Glomerular endothelial cell (primary cell): ENCODE data around the gene P4HA3. TPM values are rescaled to one million over a fixed set of nuclear protein-coding genes. Genes with fewer than 3 reads are reported as not detected.
"Not testable (repeated sequence)": the region's sequence is repeated elsewhere in the genome, so short reads cannot be mapped to it uniquely, and the experiment has no call there.

Experiments
- DNase-seq: peaks from one replicate; pipeline ENCODE4 v3.0.0-alpha.2; 2011; ENCODE audit warnings: low read depth, low spot score; ENCODE audit errors: extremely low read depth
- total RNA-seq: library from RNA; depleted of rRNA; stranded (reverse); fragments of >200 nt; gene quantifications from 2 replicates; pipeline ENCODE4 v1.2.3, GENCODE V29; 2015

The P4HA3 gene
- total RNA-seq = 14.4 and 20.2 TPM in 2 replicates

GRCh38 chr11:74311352-74311926, at the start of gene P4HA3:
Gene P4HA3 (minus strand): TSS chr11:74311640. CDS start chr11:74311611, 29 bp downstream.
- no peak for DNase-seq

- no peak for DNase-seq
Observed at GRCh38 chr11:74357449-74357848, 46.0 kb upstream of the P4HA3 start.

GRCh38 chr11:74355626-74356025, 44.2 kb upstream of the P4HA3 start:
- DNase-seq = no peak

- DNase-seq = no peak
Observed at GRCh38 chr11:74354036-74354435, 42.6 kb upstream of the P4HA3 start.

GRCh38 chr11:74347381-74347780, 35.9 kb upstream of the P4HA3 start:
- DNase-seq = no peak

GRCh38 chr11:74345420-74345819, 34.0 kb upstream of the P4HA3 start:
- DNase-seq = no peak

GRCh38 chr11:74341921-74342320, 30.5 kb upstream of the P4HA3 start:
- DNase-seq = no peak

GRCh38 chr11:74339619-74340018, 28.2 kb upstream of the P4HA3 start:
- no peak for DNase-seq

GRCh38 chr11:74338963-74339362, 27.5 kb upstream of the P4HA3 start:
- no peak for DNase-seq

- no peak for DNase-seq
Observed at GRCh38 chr11:74333193-74333592, 21.8 kb upstream of the P4HA3 start.

GRCh38 chr11:74332291-74332690, 20.9 kb upstream of the P4HA3 start:
- no peak for DNase-seq

GRCh38 chr11:74331000-74331399, 19.6 kb upstream of the P4HA3 start:
- not testable (repeated sequence) for DNase-seq

- no peak for DNase-seq
Observed at GRCh38 chr11:74330075-74330858, 18.8 kb upstream of the P4HA3 start.

GRCh38 chr11:74327076-74327475, 15.6 kb upstream of the P4HA3 start:
- DNase-seq = no peak

- DNase-seq = no peak
Observed at GRCh38 chr11:74326665-74327064, 15.2 kb upstream of the P4HA3 start.

- no peak for DNase-seq
Observed at GRCh38 chr11:74325649-74326645, 14.5 kb upstream of the P4HA3 start.

GRCh38 chr11:74322667-74323066, 11.2 kb upstream of the P4HA3 start:
- DNase-seq = no peak

- peak; percentile 90 for DNase-seq
Observed at GRCh38 chr11:74321487-74322188, 10.2 kb upstream of the P4HA3 start.

- DNase-seq = no peak
Observed at GRCh38 chr11:74320538-74320937, 9.1 kb upstream of the P4HA3 start.

GRCh38 chr11:74319139-74319816, 7.8 kb upstream of the P4HA3 start:
- DNase-seq = peak; percentile 89
